Measurements from ENCODE around the gene CBLIF.
"Not testable (repeated sequence)": the region's sequence is repeated elsewhere in the genome, so short reads cannot be mapped to it uniquely, and the experiment has no call there.

CBLIF gene

GRCh38 chr11:59846556-59846955 is 1.3 kb upstream of the CBLIF start:
- no peak for DNase-seq

- DNase-seq, result no peak
Observed at GRCh38 chr11:59842316-59842715, 3.0 kb downstream of the CBLIF start.

- no peak for DNase-seq
Observed at GRCh38 chr11:59841514-59841913, 3.8 kb downstream of the CBLIF start.

- no peak for DNase-seq
Observed at GRCh38 chr11:59839615-59840014, 5.7 kb downstream of the CBLIF start.

- DNase-seq, result no peak
Observed at GRCh38 chr11:59833602-59834001, 11.7 kb downstream of the CBLIF start.

GRCh38 chr11:59829358-59829757 is 15.9 kb downstream of the CBLIF start:
- DNase-seq, result no peak

- peak; percentile 61 to 66 for DNase-seq
Observed at GRCh38 chr11:59822989-59823566, 22.2 kb downstream of the CBLIF start.

- no peak for DNase-seq
Observed at GRCh38 chr11:59818572-59818971, 26.7 kb downstream of the CBLIF start.

GRCh38 chr11:59816434-59816833 is 28.9 kb downstream of the CBLIF start:
- not testable (repeated sequence) for DNase-seq

GRCh38 chr11:59815754-59816153 is 29.5 kb downstream of the CBLIF start:
- no peak for DNase-seq

- no peak for DNase-seq
Observed at GRCh38 chr11:59814021-59814420, 31.3 kb downstream of the CBLIF start.

GRCh38 chr11:59813364-59813763 is 31.9 kb downstream of the CBLIF start:
- DNase-seq, result no peak

GRCh38 chr11:59812220-59812619 is 33.1 kb downstream of the CBLIF start:
- DNase-seq, result no peak

GRCh38 chr11:59810911-59811259 is 34.4 kb downstream of the CBLIF start:
- no peak for DNase-seq

GRCh38 chr11:59810189-59810910 is 34.9 kb downstream of the CBLIF start, which contains the start of gene MRPL16:
Gene MRPL16, minus strand, starts transcription at chr11:59810778. Its CDS starts 120 bp downstream, at chr11:59810658.
- DNase-seq, result peak; percentile 89 to 91

GRCh38 chr11:59807047-59807610 is 38.2 kb downstream of the CBLIF start:
- DNase-seq, result no peak

- DNase-seq, result no peak
Observed at GRCh38 chr11:59804061-59804460, 41.2 kb downstream of the CBLIF start.

- peak in 1 of 2 experiments; percentile 57 for DNase-seq
Observed at GRCh38 chr11:59802639-59803176, 42.6 kb downstream of the CBLIF start.

- no peak for DNase-seq
Observed at GRCh38 chr11:59801981-59802638, 43.2 kb downstream of the CBLIF start.

GRCh38 chr11:59801160-59801706 is 44.1 kb downstream of the CBLIF start:
- no peak for DNase-seq

GRCh38 chr11:59800390-59801025 is 44.8 kb downstream of the CBLIF start:
- DNase-seq, result no peak

- no peak for DNase-seq
Observed at GRCh38 chr11:59794417-59794816, 50.9 kb downstream of the CBLIF start.

GRCh38 chr11:59792507-59792906 is 52.8 kb downstream of the CBLIF start:
- DNase-seq, result no peak

Measured in NCI-H2081 (cell line).